ENCODE results near the gene CD74. TPM values are rescaled to one million over a fixed set of nuclear protein-coding genes. Genes with fewer than 3 reads are reported as not detected.

Gene CD74
- total RNA-seq, 1 experiment from 2014 or later, result 0.22 TPM

GRCh38 chr5:150434464-150434863, 21.8 kb upstream of the CD74 start:
- Histone ChIP-seq H3K4me1 (ENCODE audit: insufficient read depth, low read length) (peaks cover 7% of the 10 kb centered on the region; the same call in 1 of the 2 replicates), H4K20me1 (ENCODE audit: low read length) (no peaks in the 10 kb centered on the region), H3K36me3 (ENCODE audit: low read depth, low read length) (no peaks in the 10 kb centered on the region), H3K9me2 (replicated peaks; ENCODE audit: low read length) (no peaks in the 10 kb centered on the region), H3K4me2 (ENCODE audit: low read length) (no peak overlapping the region), H2AFZ (ENCODE audit: low read length) (no peak overlapping the region), H3K4me3 (ENCODE audit: low read length) (no peak overlapping the region), H3K27ac (ENCODE audit: low read length) (no peak overlapping the region), H3F3A (ENCODE audit: low read length, unreplicated experiment) (no peaks in the 10 kb centered on the region), H3K27me3 (ENCODE audit: low read length) (no peaks in the 10 kb centered on the region), H3K9ac (ENCODE audit: low read length) (no peak overlapping the region), H3K9me3 (ENCODE audit: low read length) (no peaks in the 10 kb centered on the region), H3K79me2 (ENCODE audit: low read length) (no peaks in the 10 kb centered on the region)
- DNase-seq (no peak), ATAC-seq (no peak)
- intact Hi-C loops (cut with micrococcal nuclease), result loop anchor here (10.0 kb wide), 2 partner anchors 300 to 600 kb away; no protein-coding TSS in a partner anchor
- CTCF ChIA-PET, result interaction anchor here (0.6 kb wide), 1 partner anchor 24 kb away, joined by 4 read pairs; no protein-coding TSS in a partner anchor
- TF ChIP-seq EZH2phosphoT487 (IDR thresholded peaks at IDR 0.05; ENCODE audit: borderline replicate concordance, low read length) (no peak), EZH2 (IDR thresholded peaks at IDR 0.05; ENCODE audit: low read length, unreplicated experiment) (no peak)
- TF ChIP-seq, protein P1, sequence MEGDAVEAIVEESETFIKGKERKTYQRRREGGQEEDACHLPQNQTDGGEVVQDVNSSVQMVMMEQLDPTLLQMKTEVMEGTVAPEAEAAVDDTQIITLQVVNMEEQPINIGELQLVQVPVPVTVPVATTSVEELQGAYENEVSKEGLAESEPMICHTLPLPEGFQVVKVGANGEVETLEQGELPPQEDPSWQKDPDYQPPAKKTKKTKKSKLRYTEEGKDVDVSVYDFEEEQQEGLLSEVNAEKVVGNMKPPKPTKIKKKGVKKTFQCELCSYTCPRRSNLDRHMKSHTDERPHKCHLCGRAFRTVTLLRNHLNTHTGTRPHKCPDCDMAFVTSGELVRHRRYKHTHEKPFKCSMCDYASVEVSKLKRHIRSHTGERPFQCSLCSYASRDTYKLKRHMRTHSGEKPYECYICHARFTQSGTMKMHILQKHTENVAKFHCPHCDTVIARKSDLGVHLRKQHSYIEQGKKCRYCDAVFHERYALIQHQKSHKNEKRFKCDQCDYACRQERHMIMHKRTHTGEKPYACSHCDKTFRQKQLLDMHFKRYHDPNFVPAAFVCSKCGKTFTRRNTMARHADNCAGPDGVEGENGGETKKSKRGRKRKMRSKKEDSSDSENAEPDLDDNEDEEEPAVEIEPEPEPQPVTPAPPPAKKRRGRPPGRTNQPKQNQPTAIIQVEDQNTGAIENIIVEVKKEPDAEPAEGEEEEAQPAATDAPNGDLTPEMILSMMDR (conservative IDR thresholded peaks at IDR 0.05; ENCODE audit: low read depth, low read length), result no peak
- no TSS peak for BruUV-seq (replicated peaks)
- POLR2A ChIA-PET (ENCODE audit: unreplicated experiment), result no interaction called here

DNA sequence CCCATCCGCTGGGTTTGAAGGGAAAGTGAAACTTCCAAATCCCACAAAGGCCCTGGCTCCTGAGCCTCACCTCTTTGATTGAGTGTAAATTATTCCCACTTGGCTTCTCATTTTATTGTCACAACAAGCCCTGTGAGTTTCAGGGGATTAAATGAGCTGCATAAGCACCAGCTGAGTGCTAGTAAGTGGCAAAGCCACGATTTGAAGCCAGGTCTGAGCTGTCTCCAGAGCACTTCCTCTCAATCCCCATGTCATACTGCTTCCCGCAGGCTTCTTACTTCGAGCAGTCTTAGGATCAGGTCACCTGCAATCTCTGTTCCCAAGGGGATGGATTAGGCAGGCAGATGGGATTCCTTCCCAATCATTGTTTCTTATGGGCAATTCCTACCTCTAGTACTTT, 18.9 kb upstream of the CD74 start:
- Histone ChIP-seq H3K79me2 (ENCODE audit: low read length) (no peaks in the 10 kb centered on the region), H4K20me1 (ENCODE audit: low read length) (no peaks in the 10 kb centered on the region), H3K4me1 (ENCODE audit: insufficient read depth, low read length) (peaks cover 5% of the 10 kb centered on the region; the same call in 1 of the 2 replicates), H3K4me2 (ENCODE audit: low read length) (no peak overlapping the region), H3F3A (ENCODE audit: low read length, unreplicated experiment) (no peaks in the 10 kb centered on the region), H3K9me3 (ENCODE audit: low read length) (no peaks in the 10 kb centered on the region), H3K27ac (ENCODE audit: low read length) (no peak overlapping the region), H3K4me3 (ENCODE audit: low read length) (no peak overlapping the region), H3K9me2 (replicated peaks; ENCODE audit: low read length) (no peaks in the 10 kb centered on the region), H2AFZ (ENCODE audit: low read length) (no peak overlapping the region), H3K27me3 (ENCODE audit: low read length) (no peaks in the 10 kb centered on the region), H3K36me3 (ENCODE audit: low read depth, low read length) (no peaks in the 10 kb centered on the region), H3K9ac (ENCODE audit: low read length) (no peak overlapping the region)
- ChIA-PET POLR2A (ENCODE audit: unreplicated experiment) (no interaction called here), CTCF (no interaction called here)
- ATAC-seq (no peak), DNase-seq (no peak)
- BruUV-seq (replicated peaks), result no TSS peak
- TF ChIP-seq EZH2 (IDR thresholded peaks at IDR 0.05; ENCODE audit: low read length, unreplicated experiment) (no peak), EZH2phosphoT487 (IDR thresholded peaks at IDR 0.05; ENCODE audit: borderline replicate concordance, low read length) (no peak)
- TF ChIP-seq, protein P1 (conservative IDR thresholded peaks at IDR 0.05; ENCODE audit: low read depth, low read length), result no peak
- intact Hi-C loops (cut with micrococcal nuclease), result loop anchor here (10.0 kb wide), 2 partner anchors 297 to 597 kb away; no protein-coding TSS in a partner anchor

GRCh38 chr5:150431048-150431447, 18.3 kb upstream of the CD74 start:
- Histone ChIP-seq H3K9ac (ENCODE audit: low read length) (no peak overlapping the region), H3K27ac (ENCODE audit: low read length) (no peak overlapping the region), H4K20me1 (ENCODE audit: low read length) (no peaks in the 10 kb centered on the region), H3K4me2 (ENCODE audit: low read length) (no peak overlapping the region), H3K36me3 (ENCODE audit: low read depth, low read length) (no peaks in the 10 kb centered on the region), H3K4me1 (ENCODE audit: insufficient read depth, low read length) (no peaks in the 10 kb centered on the region), H3K9me2 (replicated peaks; ENCODE audit: low read length) (no peaks in the 10 kb centered on the region), H2AFZ (ENCODE audit: low read length) (no peak overlapping the region), H3K79me2 (ENCODE audit: low read length) (no peaks in the 10 kb centered on the region), H3K27me3 (ENCODE audit: low read length) (no peaks in the 10 kb centered on the region), H3K9me3 (ENCODE audit: low read length) (no peaks in the 10 kb centered on the region), H3K4me3 (ENCODE audit: low read length) (no peak overlapping the region), H3F3A (ENCODE audit: low read length, unreplicated experiment) (no peaks in the 10 kb centered on the region)
- ChIA-PET POLR2A (ENCODE audit: unreplicated experiment) (no interaction called here), CTCF (no interaction called here)
- intact Hi-C loops (cut with micrococcal nuclease), result loop anchor here (10.0 kb wide), 2 partner anchors 296 to 596 kb away; no protein-coding TSS in a partner anchor
- no TSS peak for BruUV-seq (replicated peaks)
- DNase-seq (no peak), ATAC-seq (no peak)
- TF ChIP-seq EZH2 (IDR thresholded peaks at IDR 0.05; ENCODE audit: low read length, unreplicated experiment) (no peak), EZH2phosphoT487 (IDR thresholded peaks at IDR 0.05; ENCODE audit: borderline replicate concordance, low read length) (no peak)
- TF ChIP-seq, protein P1 (conservative IDR thresholded peaks at IDR 0.05; ENCODE audit: low read depth, low read length), result no peak

Measured in PC-3 (cell line).